Tibial nerve (tissue), 4 donors: ENCODE data around the gene RAD51D.

Experiments used
- EP300 ChIP-seq, 2 donors: sonication (generic); formaldehyde crosslinking; IDR thresholded peaks; one replicate each; pipeline ENCODE4 v1.6.1; 2017; ENCODE audit warnings: antibody characterized with exemption in 2 of 2, mild to moderate bottlenecking in 1 of 2
- POLR2A ChIP-seq, 2 donors: fragments of 450-650 bp; IDR thresholded peaks; one replicate each; pipeline ENCODE4 v1.6.1; 2017; ENCODE audit warnings: antibody characterized with exemption in 2 of 2, mild to moderate bottlenecking in 2 of 2, moderate library complexity in 2 of 2
- TF ChIP-seq, protein P1 (sequence below), 5 experiments: fragments of 200-600 bp in 3 of 5; fragments of 450-650 bp in 2 of 5; sonication (generic) in 3 of 5; IDR thresholded peaks; one replicate each; pipeline ENCODE4 v1.5.1; 2016 to 2019; ENCODE audit warnings: antibody characterized with exemption in 5 of 5, mild to moderate bottlenecking in 3 of 5, moderate library complexity in 2 of 5

- TF ChIP-seq EP300 (IDR thresholded peaks at IDR 0.05): no peak
- TF ChIP-seq, protein P1, sequence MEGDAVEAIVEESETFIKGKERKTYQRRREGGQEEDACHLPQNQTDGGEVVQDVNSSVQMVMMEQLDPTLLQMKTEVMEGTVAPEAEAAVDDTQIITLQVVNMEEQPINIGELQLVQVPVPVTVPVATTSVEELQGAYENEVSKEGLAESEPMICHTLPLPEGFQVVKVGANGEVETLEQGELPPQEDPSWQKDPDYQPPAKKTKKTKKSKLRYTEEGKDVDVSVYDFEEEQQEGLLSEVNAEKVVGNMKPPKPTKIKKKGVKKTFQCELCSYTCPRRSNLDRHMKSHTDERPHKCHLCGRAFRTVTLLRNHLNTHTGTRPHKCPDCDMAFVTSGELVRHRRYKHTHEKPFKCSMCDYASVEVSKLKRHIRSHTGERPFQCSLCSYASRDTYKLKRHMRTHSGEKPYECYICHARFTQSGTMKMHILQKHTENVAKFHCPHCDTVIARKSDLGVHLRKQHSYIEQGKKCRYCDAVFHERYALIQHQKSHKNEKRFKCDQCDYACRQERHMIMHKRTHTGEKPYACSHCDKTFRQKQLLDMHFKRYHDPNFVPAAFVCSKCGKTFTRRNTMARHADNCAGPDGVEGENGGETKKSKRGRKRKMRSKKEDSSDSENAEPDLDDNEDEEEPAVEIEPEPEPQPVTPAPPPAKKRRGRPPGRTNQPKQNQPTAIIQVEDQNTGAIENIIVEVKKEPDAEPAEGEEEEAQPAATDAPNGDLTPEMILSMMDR (IDR thresholded peaks at IDR 0.05): no peak
- no peak for TF ChIP-seq POLR2A (IDR thresholded peaks at IDR 0.05)
Measured at GRCh38 chr17:35132099-35132498, 12.4 kb upstream of the RAD51D start.
